ENCODE data around the gene ZDBF2.
"Not testable (repeated sequence)": the region's sequence is repeated elsewhere in the genome, so short reads cannot be mapped to it uniquely, and the experiment has no call there.

Gene ZDBF2

DNA sequence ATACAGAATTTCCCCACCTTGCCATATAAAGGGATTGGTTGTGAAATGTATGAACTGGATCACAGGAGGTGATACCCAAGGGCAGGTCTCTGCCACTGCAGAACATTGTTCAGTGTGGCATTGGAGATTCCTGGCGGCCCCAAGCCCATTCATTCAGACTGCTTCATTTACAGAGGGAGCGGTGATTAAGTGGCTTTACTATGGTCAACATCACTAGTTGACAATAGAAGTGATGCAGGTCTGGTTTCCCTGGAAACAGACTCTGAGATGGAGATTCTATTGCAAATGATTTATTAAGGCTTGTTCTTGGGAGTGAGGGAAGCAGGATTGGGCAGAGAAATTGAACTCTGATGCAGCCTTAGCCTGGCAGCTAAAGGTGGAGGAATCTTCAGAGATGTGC is 62.4 kb downstream of the ZDBF2 start:
- no peak for DNase-seq

DNA sequence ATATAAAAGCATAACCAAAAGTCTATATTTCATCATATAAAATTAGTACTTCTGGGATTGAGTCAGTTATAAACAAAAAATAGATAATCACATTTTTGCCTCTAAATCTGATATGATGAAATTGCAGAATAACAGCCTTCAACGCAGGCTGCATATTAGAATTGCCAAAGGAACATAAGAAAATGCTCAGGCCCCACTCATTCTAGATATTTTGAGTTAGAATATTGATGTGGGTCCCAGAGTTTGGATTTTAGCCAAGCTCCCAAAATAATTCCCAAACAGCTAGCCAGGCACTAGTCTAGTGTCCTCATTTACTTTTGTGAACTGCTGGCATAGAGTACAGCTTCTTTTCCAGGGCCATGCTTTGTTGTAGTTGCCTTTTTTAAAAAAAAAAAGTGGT is 63.5 kb downstream of the ZDBF2 start:
- no peak for DNase-seq

DNA sequence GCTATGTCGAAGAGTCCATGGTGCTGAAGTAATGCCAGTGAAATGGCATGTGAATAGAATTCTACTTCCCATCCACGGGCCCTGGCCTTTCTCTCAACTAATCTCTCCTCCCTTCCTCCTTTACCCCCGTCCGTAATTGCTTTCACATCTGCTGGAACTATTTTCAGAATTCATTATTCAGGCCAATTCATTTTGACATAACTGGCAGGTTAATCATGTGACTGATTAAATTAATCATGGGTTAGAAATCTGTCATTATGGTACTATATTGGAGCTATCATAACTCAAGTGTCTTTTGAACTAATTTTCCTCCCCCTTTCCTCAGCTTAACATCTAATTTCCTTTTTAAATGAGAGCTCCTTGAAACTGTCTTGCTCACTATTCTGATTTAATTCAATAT is 66.9 kb downstream of the ZDBF2 start:
- DNase-seq, result no peak

DNA sequence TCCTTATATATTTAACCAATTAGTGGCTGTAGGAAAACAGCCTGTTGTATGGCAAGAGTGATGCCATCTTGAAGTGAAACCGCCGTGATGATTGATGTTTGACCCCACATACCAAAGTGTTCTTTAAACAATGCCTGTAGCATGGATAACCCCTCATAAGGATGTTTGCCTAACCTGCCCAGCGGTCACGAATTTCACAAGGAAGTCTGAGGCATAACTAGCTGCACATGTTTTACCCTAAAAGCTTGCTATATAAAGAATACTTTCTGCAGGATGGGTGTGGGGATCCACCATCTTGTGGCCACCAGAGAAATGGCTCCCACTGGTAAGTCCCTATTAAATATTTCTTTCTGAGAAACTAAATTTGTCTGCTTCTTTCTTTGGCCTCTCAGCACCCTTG is 68.7 kb downstream of the ZDBF2 start:
- no peak for DNase-seq

DNA sequence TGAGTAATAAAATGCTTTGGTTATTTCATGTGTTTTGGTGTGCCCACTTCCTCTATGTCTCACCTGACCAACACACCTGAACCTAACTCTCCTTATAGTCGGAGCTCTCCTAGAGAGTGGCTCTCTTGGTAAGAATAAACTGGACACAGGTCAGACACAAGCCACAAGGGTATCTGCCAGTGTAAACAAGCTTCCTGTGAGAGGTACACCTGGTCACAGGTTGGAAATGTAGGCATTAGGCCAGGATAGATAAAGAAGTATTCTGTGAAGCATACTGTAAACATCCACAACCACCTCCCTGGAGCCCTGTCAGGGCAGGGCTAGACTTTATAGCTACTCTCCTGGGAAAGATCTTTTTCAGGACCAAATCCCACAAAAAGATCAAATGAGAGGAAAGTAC is 69.4 kb downstream of the ZDBF2 start:
- no peak for DNase-seq

DNA sequence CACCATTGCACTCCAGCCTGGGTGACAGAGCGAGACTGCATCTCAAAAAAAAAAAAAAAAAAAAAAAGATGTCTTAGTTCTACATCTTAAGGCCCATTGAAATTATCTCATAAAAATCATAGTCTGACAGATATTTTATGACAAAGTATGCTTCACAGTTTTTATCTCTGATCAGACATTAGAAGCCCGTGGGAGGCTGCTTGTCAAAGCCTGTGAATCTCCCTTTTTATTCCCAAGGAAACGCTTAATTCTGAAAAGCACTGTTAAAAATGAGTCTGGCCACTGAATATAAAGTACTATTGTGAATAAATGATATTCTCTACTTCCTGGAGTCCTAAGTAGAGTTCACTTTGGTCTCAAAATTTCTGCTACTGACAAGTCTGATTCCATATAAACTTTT is 71.1 kb downstream of the ZDBF2 start:
- DNase-seq, result no peak

DNA sequence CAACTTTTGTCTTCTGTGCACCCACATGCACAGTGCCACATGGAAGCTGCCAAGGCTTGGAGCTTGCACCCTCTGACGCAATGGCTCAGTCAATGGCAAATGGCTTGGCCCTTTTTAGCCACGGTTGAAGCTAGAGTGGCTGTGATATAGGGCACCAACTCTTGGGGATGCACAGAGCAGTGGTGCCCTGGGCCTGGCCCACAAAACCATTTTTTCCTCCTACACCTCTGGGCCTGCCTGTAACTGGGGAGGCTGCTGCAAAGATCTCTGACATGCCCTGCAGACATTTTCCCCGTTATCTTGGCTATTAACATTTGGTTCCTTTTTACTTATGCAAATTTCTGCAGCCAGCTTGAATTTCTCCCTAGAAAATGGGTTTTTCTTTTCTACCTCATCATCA is 74.9 kb downstream of the ZDBF2 start:
- no peak for DNase-seq

DNA sequence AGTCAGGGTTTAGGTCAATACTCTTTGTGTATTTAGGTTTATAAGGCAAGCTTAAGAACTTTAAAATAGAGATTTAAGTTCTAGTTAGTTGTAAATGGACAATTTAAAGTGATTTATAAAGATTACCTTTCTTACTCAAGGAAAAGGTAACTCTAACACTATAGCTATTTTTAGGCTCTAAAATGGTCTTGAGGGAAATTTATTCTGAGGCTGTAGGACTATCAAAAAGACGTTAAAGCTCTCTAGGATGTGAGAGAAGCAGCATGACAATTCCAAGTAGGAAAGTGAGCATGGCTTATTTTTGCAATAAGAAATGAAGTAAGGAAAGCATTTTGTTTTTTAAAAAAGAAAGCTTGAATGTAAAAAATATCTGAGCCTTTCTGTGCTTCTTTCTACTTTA is 78.1 kb downstream of the ZDBF2 start:
- no peak for DNase-seq

DNA sequence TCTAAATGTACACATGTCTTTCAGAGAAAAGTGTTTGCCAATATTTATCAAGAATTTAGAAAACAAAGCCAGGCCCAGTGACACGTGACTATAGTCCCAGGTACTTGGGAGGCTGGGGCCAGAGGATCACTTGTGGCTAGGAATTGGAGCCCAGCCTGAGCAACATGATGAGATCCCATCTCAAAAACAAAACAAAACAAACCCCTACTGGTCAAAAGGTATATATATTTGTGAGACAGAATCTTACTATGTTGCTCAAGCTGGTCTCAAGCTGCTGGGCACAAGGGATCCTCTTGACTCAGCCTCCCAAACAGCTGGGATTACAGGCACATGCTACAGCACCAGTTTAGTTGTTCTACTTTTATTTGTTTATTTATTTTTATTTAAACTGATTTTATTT is 79.2 kb downstream of the ZDBF2 start:
- no peak for DNase-seq

DNA sequence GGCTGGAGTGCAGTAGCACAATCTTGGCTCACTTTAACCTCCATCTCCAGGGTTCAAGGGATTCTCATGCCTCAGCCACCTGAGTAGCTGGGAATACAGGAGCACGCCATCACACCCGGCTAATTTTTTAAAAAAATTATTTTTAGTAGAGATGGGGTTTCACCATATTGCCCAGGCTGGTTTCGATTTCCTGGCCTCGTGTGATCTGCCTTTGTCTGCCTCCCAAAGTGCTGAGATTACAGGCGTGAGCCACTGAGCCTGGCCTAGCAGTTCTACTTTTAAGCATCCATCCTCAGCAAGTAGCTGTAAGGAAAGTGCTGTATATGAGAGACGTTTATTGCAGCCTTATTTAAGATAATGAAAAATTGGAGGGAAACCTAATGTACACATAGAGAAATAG is 79.7 kb downstream of the ZDBF2 start:
- DNase-seq, result no peak

DNA sequence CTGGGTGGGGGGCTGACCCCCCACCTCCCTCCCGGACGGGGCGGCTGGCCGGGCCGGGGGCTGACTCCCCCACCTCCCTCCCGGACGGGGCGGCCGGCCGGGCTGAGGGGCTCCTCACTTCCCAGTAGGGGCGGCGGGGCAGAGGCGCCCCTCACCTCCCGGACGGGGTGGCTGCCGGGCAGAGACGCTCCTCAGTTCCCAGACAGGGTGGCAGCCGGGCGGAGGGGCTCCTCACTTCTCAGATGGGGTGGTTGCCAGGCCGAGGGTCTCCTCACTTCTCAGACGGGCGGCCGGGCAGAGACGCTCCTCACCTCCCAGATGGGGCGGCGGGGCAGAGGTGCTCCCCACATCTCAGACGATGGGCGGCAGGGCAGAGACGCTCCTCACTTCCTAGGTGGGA is 82.4 kb downstream of the ZDBF2 start:
- DNase-seq, result not testable (repeated sequence)

DNA sequence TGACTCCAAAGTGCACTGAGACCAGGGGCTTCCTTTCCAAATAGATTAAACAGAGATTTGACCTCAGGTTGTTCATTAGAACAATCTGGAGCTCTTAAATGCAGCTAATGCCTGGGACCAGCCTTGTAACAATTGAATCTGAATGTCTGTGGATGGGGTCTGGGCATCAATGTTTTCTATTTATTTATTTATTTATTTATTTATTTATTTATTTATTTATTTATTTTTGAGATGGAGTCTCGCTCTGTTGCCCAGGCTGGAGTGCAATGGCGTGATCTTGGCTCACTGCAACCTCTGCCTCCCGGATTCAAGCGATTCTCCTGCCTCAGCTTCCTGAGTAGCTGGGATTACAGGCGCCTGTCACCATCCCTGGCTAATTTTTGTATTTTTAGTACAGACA is 86.4 kb downstream of the ZDBF2 start:
- DNase-seq, result not testable (repeated sequence)

DNA sequence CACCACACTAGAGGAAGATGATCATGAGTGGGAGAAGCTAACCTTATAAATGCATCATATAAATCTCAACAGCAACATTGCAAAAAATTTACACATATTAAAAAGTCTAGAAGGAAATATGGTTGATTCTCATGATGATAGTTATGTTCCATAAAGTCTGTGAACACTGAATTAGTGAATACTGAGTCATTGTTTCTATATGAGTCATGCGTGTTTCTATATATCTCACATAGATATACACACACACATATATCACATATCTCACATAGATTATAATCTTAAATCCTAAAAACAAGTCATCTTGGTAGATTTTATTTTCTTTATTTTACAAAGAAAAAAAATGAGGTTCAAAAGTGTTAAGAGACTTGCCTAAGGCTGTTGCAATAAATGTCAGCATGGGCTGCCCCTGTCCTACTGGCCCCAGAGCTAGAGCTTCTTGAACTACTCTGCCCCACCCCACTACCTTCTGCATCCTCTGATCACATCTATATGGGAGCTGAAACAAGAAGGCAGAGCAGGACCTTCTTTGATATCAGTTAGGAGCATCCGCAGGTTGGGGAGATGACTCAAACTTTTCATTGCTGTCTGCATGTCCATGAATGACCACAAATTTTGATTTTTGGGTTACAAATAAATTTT is 87.1 kb downstream of the ZDBF2 start:
- DNase-seq, result peak; percentile 8
